ENCODE measurements around the gene PGAM5. TPM values are rescaled to one million over a fixed set of nuclear protein-coding genes. Genes with fewer than 3 reads are reported as not detected.

The PGAM5 gene
- total and polyA plus RNA-seq, 2 of the 13 experiments (the other 11 are each of a cell fraction or from before 2014, with no cell fraction given) = 18.0 to 77.9 TPM

DNA sequence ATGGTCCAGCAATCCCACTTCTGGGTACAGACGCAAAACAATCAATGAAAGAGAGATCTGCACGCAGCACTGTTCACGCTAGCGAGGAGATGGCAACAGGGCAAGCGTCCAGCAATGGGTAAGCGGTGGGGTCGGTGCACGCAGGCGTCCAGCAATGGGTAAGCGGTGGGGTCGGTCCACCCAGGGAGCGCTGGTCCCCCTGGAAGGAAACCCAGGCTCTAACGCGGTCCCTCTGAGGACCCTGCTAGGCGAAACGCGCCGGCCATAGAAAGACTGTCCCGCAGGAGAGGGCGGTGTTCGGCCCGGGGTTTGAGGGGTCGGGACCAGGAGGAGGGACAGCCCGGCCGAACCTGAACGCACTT is 618 bp upstream of the PGAM5 start (continued):
- TF ChIP-seq ZNF605 (CRISPR knock-in tag; IDR thresholded peaks at IDR 0.05) = peak; percentile 59; the same call in 1 of the 2 replicates
- TF ChIP-seq, protein P1, sequence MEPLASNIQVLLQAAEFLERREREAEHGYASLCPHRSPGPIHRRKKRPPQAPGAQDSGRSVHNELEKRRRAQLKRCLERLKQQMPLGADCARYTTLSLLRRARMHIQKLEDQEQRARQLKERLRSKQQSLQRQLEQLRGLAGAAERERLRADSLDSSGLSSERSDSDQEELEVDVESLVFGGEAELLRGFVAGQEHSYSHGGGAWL (CRISPR knock-in tag; IDR thresholded peaks at IDR 0.05) = no peak
- no peak for TF ChIP-seq ZNF570 (CRISPR knock-in tag; IDR thresholded peaks at IDR 0.05; ENCODE audit: borderline replicate concordance)
- TF ChIP-seq ETV5 (CRISPR knock-in tag; IDR thresholded peaks at IDR 0.05; ENCODE audit: borderline replicate concordance) = no peak
- no peak for TF ChIP-seq NCOR1 (IDR thresholded peaks at IDR 0.05; ENCODE audit: borderline replicate concordance, low read length)
- no peak for TF ChIP-seq ZBTB1 (CRISPR knock-in tag; IDR thresholded peaks at IDR 0.05; ENCODE audit: borderline replicate concordance)
- TF ChIP-seq MIER2 (CRISPR knock-in tag; IDR thresholded peaks at IDR 0.05) = no peak
- TF ChIP-seq, protein P2, sequence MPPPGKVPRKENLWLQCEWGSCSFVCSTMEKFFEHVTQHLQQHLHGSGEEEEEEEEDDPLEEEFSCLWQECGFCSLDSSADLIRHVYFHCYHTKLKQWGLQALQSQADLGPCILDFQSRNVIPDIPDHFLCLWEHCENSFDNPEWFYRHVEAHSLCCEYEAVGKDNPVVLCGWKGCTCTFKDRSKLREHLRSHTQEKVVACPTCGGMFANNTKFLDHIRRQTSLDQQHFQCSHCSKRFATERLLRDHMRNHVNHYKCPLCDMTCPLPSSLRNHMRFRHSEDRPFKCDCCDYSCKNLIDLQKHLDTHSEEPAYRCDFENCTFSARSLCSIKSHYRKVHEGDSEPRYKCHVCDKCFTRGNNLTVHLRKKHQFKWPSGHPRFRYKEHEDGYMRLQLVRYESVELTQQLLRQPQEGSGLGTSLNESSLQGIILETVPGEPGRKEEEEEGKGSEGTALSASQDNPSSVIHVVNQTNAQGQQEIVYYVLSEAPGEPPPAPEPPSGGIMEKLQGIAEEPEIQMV (CRISPR knock-in tag; IDR thresholded peaks at IDR 0.05; ENCODE audit: low read depth) = no peak
- TF ChIP-seq MAFF (IDR thresholded peaks at IDR 0.05; ENCODE audit: low read depth, low read length) = no peak
- 0 out of 2 replicates have a peak, but pooled peaks have one; percentile 36 for TF ChIP-seq CC2D1A (CRISPR knock-in tag; IDR thresholded peaks at IDR 0.05)
- TF ChIP-seq PHF21A (CRISPR knock-in tag; IDR thresholded peaks at IDR 0.05) = no peak
- no peak; the same call in 1 of the 2 replicates for TF ChIP-seq FLYWCH1 (CRISPR knock-in tag; IDR thresholded peaks at IDR 0.05)
- TF ChIP-seq, protein P3, sequence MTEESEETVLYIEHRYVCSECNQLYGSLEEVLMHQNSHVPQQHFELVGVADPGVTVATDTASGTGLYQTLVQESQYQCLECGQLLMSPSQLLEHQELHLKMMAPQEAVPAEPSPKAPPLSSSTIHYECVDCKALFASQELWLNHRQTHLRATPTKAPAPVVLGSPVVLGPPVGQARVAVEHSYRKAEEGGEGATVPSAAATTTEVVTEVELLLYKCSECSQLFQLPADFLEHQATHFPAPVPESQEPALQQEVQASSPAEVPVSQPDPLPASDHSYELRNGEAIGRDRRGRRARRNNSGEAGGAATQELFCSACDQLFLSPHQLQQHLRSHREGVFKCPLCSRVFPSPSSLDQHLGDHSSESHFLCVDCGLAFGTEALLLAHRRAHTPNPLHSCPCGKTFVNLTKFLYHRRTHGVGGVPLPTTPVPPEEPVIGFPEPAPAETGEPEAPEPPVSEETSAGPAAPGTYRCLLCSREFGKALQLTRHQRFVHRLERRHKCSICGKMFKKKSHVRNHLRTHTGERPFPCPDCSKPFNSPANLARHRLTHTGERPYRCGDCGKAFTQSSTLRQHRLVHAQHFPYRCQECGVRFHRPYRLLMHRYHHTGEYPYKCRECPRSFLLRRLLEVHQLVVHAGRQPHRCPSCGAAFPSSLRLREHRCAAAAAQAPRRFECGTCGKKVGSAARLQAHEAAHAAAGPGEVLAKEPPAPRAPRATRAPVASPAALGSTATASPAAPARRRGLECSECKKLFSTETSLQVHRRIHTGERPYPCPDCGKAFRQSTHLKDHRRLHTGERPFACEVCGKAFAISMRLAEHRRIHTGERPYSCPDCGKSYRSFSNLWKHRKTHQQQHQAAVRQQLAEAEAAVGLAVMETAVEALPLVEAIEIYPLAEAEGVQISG (CRISPR knock-in tag; IDR thresholded peaks at IDR 0.05) = no peak
- TF ChIP-seq CENPT (CRISPR knock-in tag; IDR thresholded peaks at IDR 0.05; ENCODE audit: low read depth) = no peak
- TF ChIP-seq, protein P4, sequence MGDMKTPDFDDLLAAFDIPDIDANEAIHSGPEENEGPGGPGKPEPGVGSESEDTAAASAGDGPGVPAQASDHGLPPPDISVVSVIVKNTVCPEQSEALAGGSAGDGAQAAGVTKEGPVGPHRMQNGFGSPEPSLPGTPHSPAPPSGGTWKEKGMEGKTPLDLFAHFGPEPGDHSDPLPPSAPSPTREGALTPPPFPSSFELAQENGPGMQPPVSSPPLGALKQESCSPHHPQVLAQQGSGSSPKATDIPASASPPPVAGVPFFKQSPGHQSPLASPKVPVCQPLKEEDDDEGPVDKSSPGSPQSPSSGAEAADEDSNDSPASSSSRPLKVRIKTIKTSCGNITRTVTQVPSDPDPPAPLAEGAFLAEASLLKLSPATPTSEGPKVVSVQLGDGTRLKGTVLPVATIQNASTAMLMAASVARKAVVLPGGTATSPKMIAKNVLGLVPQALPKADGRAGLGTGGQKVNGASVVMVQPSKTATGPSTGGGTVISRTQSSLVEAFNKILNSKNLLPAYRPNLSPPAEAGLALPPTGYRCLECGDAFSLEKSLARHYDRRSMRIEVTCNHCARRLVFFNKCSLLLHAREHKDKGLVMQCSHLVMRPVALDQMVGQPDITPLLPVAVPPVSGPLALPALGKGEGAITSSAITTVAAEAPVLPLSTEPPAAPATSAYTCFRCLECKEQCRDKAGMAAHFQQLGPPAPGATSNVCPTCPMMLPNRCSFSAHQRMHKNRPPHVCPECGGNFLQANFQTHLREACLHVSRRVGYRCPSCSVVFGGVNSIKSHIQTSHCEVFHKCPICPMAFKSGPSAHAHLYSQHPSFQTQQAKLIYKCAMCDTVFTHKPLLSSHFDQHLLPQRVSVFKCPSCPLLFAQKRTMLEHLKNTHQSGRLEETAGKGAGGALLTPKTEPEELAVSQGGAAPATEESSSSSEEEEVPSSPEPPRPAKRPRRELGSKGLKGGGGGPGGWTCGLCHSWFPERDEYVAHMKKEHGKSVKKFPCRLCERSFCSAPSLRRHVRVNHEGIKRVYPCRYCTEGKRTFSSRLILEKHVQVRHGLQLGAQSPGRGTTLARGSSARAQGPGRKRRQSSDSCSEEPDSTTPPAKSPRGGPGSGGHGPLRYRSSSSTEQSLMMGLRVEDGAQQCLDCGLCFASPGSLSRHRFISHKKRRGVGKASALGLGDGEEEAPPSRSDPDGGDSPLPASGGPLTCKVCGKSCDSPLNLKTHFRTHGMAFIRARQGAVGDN (CRISPR knock-in tag; IDR thresholded peaks at IDR 0.05) = no peak
- TF ChIP-seq, protein P5, sequence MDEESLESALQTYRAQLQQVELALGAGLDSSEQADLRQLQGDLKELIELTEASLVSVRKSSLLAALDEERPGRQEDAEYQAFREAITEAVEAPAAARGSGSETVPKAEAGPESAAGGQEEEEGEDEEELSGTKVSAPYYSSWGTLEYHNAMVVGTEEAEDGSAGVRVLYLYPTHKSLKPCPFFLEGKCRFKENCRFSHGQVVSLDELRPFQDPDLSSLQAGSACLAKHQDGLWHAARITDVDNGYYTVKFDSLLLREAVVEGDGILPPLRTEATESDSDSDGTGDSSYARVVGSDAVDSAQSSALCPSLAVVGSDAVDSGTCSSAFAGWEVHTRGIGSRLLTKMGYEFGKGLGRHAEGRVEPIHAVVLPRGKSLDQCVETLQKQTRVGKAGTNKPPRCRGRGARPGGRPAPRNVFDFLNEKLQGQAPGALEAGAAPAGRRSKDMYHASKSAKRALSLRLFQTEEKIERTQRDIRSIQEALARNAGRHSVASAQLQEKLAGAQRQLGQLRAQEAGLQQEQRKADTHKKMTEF (CRISPR knock-in tag; IDR thresholded peaks at IDR 0.05) = no peak
- no peak for TF ChIP-seq ZNF451 (CRISPR knock-in tag; IDR thresholded peaks at IDR 0.05)
- TF ChIP-seq, protein P6, sequence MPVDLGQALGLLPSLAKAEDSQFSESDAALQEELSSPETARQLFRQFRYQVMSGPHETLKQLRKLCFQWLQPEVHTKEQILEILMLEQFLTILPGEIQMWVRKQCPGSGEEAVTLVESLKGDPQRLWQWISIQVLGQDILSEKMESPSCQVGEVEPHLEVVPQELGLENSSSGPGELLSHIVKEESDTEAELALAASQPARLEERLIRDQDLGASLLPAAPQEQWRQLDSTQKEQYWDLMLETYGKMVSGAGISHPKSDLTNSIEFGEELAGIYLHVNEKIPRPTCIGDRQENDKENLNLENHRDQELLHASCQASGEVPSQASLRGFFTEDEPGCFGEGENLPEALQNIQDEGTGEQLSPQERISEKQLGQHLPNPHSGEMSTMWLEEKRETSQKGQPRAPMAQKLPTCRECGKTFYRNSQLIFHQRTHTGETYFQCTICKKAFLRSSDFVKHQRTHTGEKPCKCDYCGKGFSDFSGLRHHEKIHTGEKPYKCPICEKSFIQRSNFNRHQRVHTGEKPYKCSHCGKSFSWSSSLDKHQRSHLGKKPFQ (CRISPR knock-in tag; IDR thresholded peaks at IDR 0.05; ENCODE audit: insufficient replicate concordance) = peak; percentile 53
- TF ChIP-seq HCFC1 (IDR thresholded peaks at IDR 0.05; ENCODE audit: low read depth, low read length) = no peak
